SK-N-SH (cell line): ENCODE results near the gene TRIM47. TPM values are rescaled to one million over a fixed set of nuclear protein-coding genes. Genes with fewer than 3 reads are reported as not detected.

Source experiments
- CTCF ChIA-PET: fragments of 300-600, 350-600 bp; formaldehyde crosslinking; extraction: SDS; loops from one replicate; lab custom pipeline; 2021; lab: Yijun Ruan, JAX
- POLR2A ChIA-PET: fragments of 350-600 bp; sonication (Branson Sonifier 250); formaldehyde crosslinking; extraction: SDS; loops from one replicate; lab custom pipeline; 2020; ENCODE audit warnings: antibody characterized with exemption, inconsistent platforms; lab: Yijun Ruan, JAX
- DNase-seq: peaks from one replicate; pipeline ENCODE4 v3.0.0; 2012
- H2AFZ ChIP-seq: fragments of 200-600 bp; sonication (generic); 2 replicates; pipeline ENCODE4 v1.8.1; 2016; ENCODE audit warnings: antibody characterized with exemption, mild to moderate bottlenecking, low read depth
- H3F3A ChIP-seq: fragments of 200-600 bp; sonication (generic); replicated peaks from 2 replicates; pipeline ENCODE3; 2016; ENCODE audit warnings: antibody characterized with exemption, mild to moderate bottlenecking; ENCODE audit not compliant: insufficient read depth
- H3K27ac ChIP-seq, 2 experiments: fragments of 200-500 bp in 1 of 2; fragments of 200-600 bp in 1 of 2; sonication (Bioruptor generic) in 1 of 2; sonication (generic), shearing (Covaris generic) in 1 of 2; 2 replicates each; pipeline versions ENCODE4 v1.5.1 to v1.6.1; 2014 to 2016; ENCODE audit warnings: low read depth in 2 of 2, inconsistent platforms in 1 of 2, low read length in 1 of 2, mild to moderate bottlenecking in 1 of 2, mixed read lengths in 1 of 2
- H3K27me3 ChIP-seq: fragments of 200-600 bp; sonication (generic), shearing (Covaris generic); 2 replicates; pipeline ENCODE4 v1.6.1; 2016; ENCODE audit warnings: mixed run types; ENCODE audit not compliant: insufficient read depth
- H3K36me3 ChIP-seq, 2 experiments: fragments of 200-500 bp in 1 of 2; fragments of 200-600 bp in 1 of 2; sonication (Bioruptor generic) in 1 of 2; sonication (generic) in 1 of 2; replicated peaks in 1 of 2; 2 replicates each; pipeline versions ENCODE3 to v1.5.1; 2014 to 2016; ENCODE audit warnings: low read length in 1 of 2, mild to moderate bottlenecking in 1 of 2; ENCODE audit not compliant: insufficient read depth in 2 of 2, control insufficient read depth in 1 of 2
- H3K4me1 ChIP-seq, 2 experiments: fragments of 200-500 bp in 1 of 2; fragments of 200-600 bp in 1 of 2; sonication (Bioruptor generic) in 1 of 2; sonication (generic), shearing (Covaris generic) in 1 of 2; 2 replicates each; pipeline versions ENCODE4 v1.5.1 to v1.6.1; 2014 to 2016; ENCODE audit warnings: low read depth in 1 of 2, low read length in 1 of 2, mixed run types in 1 of 2; ENCODE audit not compliant: insufficient read depth in 2 of 2, control insufficient read depth in 1 of 2
- H3K4me2 ChIP-seq: fragments of 200-600 bp; sonication (generic), shearing (Covaris generic); 2 replicates; pipeline ENCODE4 v1.6.1; 2017; ENCODE audit warnings: mixed run types
- H3K4me3 ChIP-seq, 2 experiments: fragments of 200-500 bp in 1 of 2; fragments of 200-600 bp in 1 of 2; sonication (Bioruptor generic) in 1 of 2; sonication (generic), shearing (Covaris generic) in 1 of 2; 2 replicates each; pipeline versions ENCODE4 v1.5.1 to v1.8.1; 2014 to 2016; ENCODE audit warnings: low read depth in 2 of 2, inconsistent platforms in 1 of 2, low read length in 1 of 2, mild to moderate bottlenecking in 1 of 2, mixed read lengths in 1 of 2, moderate library complexity in 1 of 2
- H3K79me2 ChIP-seq: fragments of 200-600 bp; sonication (generic); 2 replicates; pipeline ENCODE4 v1.8.1; 2017; ENCODE audit warnings: mild to moderate bottlenecking; ENCODE audit not compliant: insufficient read depth
- H3K9ac ChIP-seq: fragments of 200-600 bp; sonication (generic); 2 replicates; pipeline ENCODE4 v1.6.1; 2017; ENCODE audit warnings: mixed run types
- H3K9me2 ChIP-seq: fragments of 200-600 bp; sonication (generic); 2 replicates; pipeline ENCODE4 v1.6.1; 2017; ENCODE audit warnings: mixed run types
- H3K9me3 ChIP-seq: fragments of 200-600 bp; sonication (generic); 2 replicates; pipeline ENCODE4 v1.6.1; 2017; ENCODE audit warnings: mixed run types, mild to moderate bottlenecking, moderate library complexity
- H4K20me1 ChIP-seq: fragments of 200-600 bp; sonication (generic); 2 replicates; pipeline ENCODE4 v1.6.1; 2017; ENCODE audit warnings: mild to moderate bottlenecking, mixed run types; ENCODE audit not compliant: insufficient read depth
- FOXJ3 ChIP-seq: sonication (generic); formaldehyde crosslinking; IDR thresholded peaks from 2 replicates; pipeline ENCODE4 v1.5.1; 2020; ENCODE audit warnings: mild to moderate bottlenecking, missing genetic modification reagents
- GABPA ChIP-seq: IDR thresholded peaks from 2 replicates; pipeline ENCODE4 v1.4.0; 2012; ENCODE audit warnings: low read depth, mild to moderate bottlenecking
- JUND ChIP-seq: IDR thresholded peaks from 2 replicates; pipeline ENCODE4 v1.4.0; 2012
- MXI1 ChIP-seq: IDR thresholded peaks from 2 replicates; pipeline ENCODE4 v1.6.1; 2012; ENCODE audit warnings: mild to moderate bottlenecking, low read depth, low read length, improper control_type of control experiment
- NFIC ChIP-seq: IDR thresholded peaks from 2 replicates; pipeline ENCODE4 v1.4.0; 2012; ENCODE audit warnings: borderline replicate concordance
- NRF1 ChIP-seq: IDR thresholded peaks from 2 replicates; pipeline ENCODE4 v1.6.1; 2012; ENCODE audit warnings: low read depth, mild to moderate bottlenecking, low read length
- POLR2AphosphoS5 ChIP-seq: IDR thresholded peaks from 2 replicates; pipeline ENCODE4 v1.6.1; 2012; ENCODE audit warnings: low read depth, low read length
- RAD21 ChIP-seq: IDR thresholded peaks from 2 replicates; pipeline ENCODE4 v1.6.1; 2012; ENCODE audit warnings: mild to moderate bottlenecking, low read length
- SMC3 ChIP-seq: IDR thresholded peaks from 2 replicates; pipeline ENCODE4 v1.6.1; 2012; ENCODE audit warnings: low read depth, low read length, improper control_type of control experiment
- TAF1 ChIP-seq: IDR thresholded peaks from 2 replicates; pipeline ENCODE4 v1.6.1; 2012; ENCODE audit warnings: low read depth, mild to moderate bottlenecking, low read length, moderate library complexity, borderline replicate concordance
- TCF12 ChIP-seq: IDR thresholded peaks from 2 replicates; pipeline ENCODE4 v1.4.0; 2012
- WGBS: methylation state at CpG from one replicate; pipeline ENCODE4 v1.1.6; 2017; ENCODE audit warnings: low lambda C conversion rate; 5-methylcytosine and 5-hydroxymethylcytosine counted together
- polyA plus RNA-seq, 3 experiments: library from polyadenylated mRNA; depleted of rRNA; stranded (reverse); fragments of >200 nt; gene quantifications; 2 replicates each; pipeline ENCODE4 v1.2.3, GENCODE V29; 2012
- TF ChIP-seq, protein P1 (sequence below): fragments of 200-600 bp; sonication (generic); IDR thresholded peaks from 2 replicates; pipeline ENCODE4 v1.6.1; 2017; ENCODE audit warnings: antibody characterized with exemption, mild to moderate bottlenecking, moderate library complexity
- TF ChIP-seq, protein P2 (sequence below): IDR thresholded peaks from 2 replicates; pipeline ENCODE4; 2012
- TF ChIP-seq, protein P3 (sequence below): IDR thresholded peaks from 2 replicates; pipeline ENCODE4 v1.4.0; 2012; ENCODE audit warnings: low read depth, borderline replicate concordance
- TF ChIP-seq, protein P4 (sequence below): fragments of 150-350 bp; IDR thresholded peaks from 2 replicates; pipeline ENCODE4 v1.6.1; 2017; ENCODE audit warnings: antibody characterized with exemption, low read length, low read depth, borderline replicate concordance
- TF ChIP-seq, protein P5 (sequence below): IDR thresholded peaks from 2 replicates; pipeline ENCODE4 v1.6.1; 2012; ENCODE audit warnings: mild to moderate bottlenecking, low read depth, low read length, moderate library complexity

Gene TRIM47
- polyA plus RNA-seq, 1 of the 3 experiments (the other 2 are of a cell fraction), result 5.1 TPM

DNA sequence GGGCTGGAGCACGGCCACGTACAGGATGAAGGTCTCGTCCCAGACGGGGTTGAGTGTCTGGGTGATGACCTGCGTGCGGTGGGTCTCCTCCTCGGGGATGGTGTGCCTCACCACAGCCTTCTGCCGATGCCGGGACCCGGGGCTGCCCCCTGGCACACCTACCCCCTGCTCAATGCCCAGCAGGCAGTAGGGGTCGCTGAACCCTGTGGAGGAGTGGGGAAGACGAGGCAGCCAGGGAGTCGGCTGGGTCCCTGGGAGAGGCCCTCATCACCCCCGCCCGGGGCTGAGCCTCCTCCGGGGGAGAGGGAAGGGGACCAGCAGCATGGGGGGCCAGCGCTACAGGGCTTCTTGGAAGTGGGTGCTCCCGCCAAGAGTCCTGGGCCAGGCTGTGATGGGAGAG lies 36.0 kb downstream of the TRIM47 start (continued):
- TF ChIP-seq, protein P1, sequence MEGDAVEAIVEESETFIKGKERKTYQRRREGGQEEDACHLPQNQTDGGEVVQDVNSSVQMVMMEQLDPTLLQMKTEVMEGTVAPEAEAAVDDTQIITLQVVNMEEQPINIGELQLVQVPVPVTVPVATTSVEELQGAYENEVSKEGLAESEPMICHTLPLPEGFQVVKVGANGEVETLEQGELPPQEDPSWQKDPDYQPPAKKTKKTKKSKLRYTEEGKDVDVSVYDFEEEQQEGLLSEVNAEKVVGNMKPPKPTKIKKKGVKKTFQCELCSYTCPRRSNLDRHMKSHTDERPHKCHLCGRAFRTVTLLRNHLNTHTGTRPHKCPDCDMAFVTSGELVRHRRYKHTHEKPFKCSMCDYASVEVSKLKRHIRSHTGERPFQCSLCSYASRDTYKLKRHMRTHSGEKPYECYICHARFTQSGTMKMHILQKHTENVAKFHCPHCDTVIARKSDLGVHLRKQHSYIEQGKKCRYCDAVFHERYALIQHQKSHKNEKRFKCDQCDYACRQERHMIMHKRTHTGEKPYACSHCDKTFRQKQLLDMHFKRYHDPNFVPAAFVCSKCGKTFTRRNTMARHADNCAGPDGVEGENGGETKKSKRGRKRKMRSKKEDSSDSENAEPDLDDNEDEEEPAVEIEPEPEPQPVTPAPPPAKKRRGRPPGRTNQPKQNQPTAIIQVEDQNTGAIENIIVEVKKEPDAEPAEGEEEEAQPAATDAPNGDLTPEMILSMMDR, result no peak
- TF ChIP-seq, protein P2, sequence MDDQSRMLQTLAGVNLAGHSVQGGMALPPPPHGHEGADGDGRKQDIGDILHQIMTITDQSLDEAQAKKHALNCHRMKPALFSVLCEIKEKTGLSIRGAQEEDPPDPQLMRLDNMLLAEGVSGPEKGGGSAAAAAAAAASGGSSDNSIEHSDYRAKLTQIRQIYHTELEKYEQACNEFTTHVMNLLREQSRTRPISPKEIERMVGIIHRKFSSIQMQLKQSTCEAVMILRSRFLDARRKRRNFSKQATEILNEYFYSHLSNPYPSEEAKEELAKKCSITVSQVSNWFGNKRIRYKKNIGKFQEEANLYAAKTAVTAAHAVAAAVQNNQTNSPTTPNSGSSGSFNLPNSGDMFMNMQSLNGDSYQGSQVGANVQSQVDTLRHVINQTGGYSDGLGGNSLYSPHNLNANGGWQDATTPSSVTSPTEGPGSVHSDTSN, result no peak
- TF ChIP-seq FOXJ3 (CRISPR knock-in tag), result no peak
- TF ChIP-seq POLR2AphosphoS5, result no peak
- TF ChIP-seq TAF1, result no peak

DNA sequence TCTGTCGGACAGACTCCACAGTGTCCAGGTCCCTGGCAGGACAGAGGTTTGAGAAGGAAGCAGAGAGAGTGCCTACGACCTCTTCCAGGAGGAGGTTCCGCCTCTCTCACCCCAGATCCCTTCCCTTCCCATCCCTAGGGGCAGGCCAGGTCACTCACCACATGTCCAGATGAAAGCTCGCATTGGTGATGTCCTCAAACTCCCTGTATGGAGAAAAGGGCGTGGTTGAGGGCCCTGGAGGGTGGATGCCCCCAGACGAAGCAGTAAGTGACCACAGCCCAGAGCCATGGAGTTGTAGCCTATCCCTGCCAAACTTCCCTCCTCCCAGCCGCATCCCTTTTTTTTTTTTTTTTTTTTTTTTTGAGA lies 37.6 kb downstream of the TRIM47 start:
- ChIA-PET POLR2A (no interaction called here), CTCF (interaction anchor here (0.7 to 16.5 kb wide), 4 partner anchors 2 to 58 kb away, joined by 3 to 326 read pairs (median 164); partner anchors contain the start of gene UNC13D)
- H3K27me3 ChIP-seq, result no peaks in the 10 kb centered on the region
- H3K79me2 ChIP-seq, result no peaks in the 10 kb centered on the region
- DNase-seq, result no peak
- 74% methylated on average over 7 of the region's 7 CpGs for WGBS
- no peak overlapping the region for H2AFZ ChIP-seq
- H3K4me1 ChIP-seq, result peaks cover 4 to 32% of the 10 kb centered on the region in 2 experiments; a peak in 3 of 4 replicates
- H3K4me2 ChIP-seq, result no peak overlapping the region
- H3K27ac ChIP-seq, result no peak overlapping the region
- H3K9me3 ChIP-seq, result no peaks in the 10 kb centered on the region
- H3K9ac ChIP-seq, result no peak overlapping the region
- H3F3A ChIP-seq, result no peaks in the 10 kb centered on the region
- no peaks in the 10 kb centered on the region for H3K9me2 ChIP-seq
- H3K4me3 ChIP-seq, result no peak overlapping the region
- no peaks in the 10 kb centered on the region for H4K20me1 ChIP-seq
- H3K36me3 ChIP-seq, result peaks cover 0 to 2% of the 10 kb centered on the region in 2 experiments
- TF ChIP-seq NRF1 (no peak), GABPA (no peak), TCF12 (no peak), MXI1 (no peak), JUND (no peak), SMC3 (no peak)

DNA sequence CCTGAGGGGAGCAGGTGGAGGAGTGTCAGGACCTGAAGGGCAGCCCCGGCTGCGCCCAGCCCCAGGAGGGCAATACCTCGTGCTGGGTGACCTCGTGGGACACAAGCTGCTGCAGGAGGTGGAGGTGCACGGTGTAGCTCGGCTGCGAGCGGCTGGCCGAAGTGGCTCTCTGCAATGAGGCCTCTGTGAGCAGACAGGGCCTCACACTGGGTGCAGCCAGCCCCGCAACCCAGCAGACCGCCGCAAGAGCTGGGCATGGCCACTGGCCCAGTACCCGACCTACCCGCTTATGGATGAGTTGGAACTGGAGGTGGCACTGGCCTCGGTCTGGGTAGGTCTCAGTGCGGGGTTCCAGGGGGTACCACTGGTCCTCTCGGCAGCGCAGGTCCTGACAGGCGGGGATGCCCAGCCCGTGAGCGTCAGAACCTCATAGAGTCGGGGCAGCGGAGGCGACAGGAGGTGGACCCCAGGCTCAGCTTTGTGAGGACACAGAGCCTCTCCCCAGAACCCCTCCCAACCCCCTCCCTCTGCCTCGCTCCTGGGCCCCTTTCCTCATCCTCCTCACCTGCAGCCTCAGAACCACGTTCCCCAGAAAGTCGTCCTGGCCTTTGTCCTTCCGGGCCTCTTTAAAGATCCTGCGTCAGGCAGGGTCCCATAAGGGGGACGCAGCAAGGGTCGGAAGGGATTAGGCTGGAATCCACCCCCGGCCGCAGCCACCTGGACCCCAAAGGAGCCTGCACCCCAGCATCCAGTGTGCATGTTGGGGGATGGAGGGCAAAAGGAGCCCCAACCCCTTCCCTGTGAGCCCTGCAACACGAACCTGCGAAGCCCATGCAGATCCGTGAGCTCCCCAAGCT lies 38.2 kb downstream of the TRIM47 start:
- H3K9ac ChIP-seq, result no peak overlapping the region
- CTCF ChIA-PET, result interaction anchor here (0.7 to 16.5 kb wide), 4 partner anchors 3 to 57 kb away, joined by 3 to 326 read pairs (median 164); partner anchors contain the start of gene UNC13D
- DNase-seq, result no peak
- H2AFZ ChIP-seq, result no peak overlapping the region
- H3K27me3 ChIP-seq, result no peaks in the 10 kb centered on the region
- H3K36me3 ChIP-seq, result no peaks in the 10 kb centered on the region
- H3K27ac ChIP-seq, result no peak overlapping the region
- no peaks in the 10 kb centered on the region for H4K20me1 ChIP-seq
- no peak overlapping the region for H3K4me3 ChIP-seq
- no peaks in the 10 kb centered on the region for H3K9me2 ChIP-seq
- H3F3A ChIP-seq, result no peaks in the 10 kb centered on the region
- POLR2A ChIA-PET, result no interaction called here
- no peaks in the 10 kb centered on the region for H3K79me2 ChIP-seq
- H3K4me1 ChIP-seq, result peaks cover 4 to 26% of the 10 kb centered on the region in 2 experiments; a peak in 2 of 4 replicates
- no peaks in the 10 kb centered on the region for H3K9me3 ChIP-seq
- WGBS, result 90% methylated on average over 29 of the region's 36 CpGs
- no peak overlapping the region for H3K4me2 ChIP-seq
- TF ChIP-seq NFIC, result no peak
- TF ChIP-seq, protein P3, sequence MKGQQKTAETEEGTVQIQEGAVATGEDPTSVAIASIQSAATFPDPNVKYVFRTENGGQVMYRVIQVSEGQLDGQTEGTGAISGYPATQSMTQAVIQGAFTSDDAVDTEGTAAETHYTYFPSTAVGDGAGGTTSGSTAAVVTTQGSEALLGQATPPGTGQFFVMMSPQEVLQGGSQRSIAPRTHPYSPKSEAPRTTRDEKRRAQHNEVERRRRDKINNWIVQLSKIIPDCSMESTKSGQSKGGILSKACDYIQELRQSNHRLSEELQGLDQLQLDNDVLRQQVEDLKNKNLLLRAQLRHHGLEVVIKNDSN, result no peak
- TF ChIP-seq, protein P4, sequence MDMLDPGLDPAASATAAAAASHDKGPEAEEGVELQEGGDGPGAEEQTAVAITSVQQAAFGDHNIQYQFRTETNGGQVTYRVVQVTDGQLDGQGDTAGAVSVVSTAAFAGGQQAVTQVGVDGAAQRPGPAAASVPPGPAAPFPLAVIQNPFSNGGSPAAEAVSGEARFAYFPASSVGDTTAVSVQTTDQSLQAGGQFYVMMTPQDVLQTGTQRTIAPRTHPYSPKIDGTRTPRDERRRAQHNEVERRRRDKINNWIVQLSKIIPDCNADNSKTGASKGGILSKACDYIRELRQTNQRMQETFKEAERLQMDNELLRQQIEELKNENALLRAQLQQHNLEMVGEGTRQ, result no peak
- TF ChIP-seq, protein P5, sequence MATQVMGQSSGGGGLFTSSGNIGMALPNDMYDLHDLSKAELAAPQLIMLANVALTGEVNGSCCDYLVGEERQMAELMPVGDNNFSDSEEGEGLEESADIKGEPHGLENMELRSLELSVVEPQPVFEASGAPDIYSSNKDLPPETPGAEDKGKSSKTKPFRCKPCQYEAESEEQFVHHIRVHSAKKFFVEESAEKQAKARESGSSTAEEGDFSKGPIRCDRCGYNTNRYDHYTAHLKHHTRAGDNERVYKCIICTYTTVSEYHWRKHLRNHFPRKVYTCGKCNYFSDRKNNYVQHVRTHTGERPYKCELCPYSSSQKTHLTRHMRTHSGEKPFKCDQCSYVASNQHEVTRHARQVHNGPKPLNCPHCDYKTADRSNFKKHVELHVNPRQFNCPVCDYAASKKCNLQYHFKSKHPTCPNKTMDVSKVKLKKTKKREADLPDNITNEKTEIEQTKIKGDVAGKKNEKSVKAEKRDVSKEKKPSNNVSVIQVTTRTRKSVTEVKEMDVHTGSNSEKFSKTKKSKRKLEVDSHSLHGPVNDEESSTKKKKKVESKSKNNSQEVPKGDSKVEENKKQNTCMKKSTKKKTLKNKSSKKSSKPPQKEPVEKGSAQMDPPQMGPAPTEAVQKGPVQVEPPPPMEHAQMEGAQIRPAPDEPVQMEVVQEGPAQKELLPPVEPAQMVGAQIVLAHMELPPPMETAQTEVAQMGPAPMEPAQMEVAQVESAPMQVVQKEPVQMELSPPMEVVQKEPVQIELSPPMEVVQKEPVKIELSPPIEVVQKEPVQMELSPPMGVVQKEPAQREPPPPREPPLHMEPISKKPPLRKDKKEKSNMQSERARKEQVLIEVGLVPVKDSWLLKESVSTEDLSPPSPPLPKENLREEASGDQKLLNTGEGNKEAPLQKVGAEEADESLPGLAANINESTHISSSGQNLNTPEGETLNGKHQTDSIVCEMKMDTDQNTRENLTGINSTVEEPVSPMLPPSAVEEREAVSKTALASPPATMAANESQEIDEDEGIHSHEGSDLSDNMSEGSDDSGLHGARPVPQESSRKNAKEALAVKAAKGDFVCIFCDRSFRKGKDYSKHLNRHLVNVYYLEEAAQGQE, result no peak
- TF ChIP-seq RAD21, result no peak
- no peak for TF ChIP-seq MXI1
- no peak for TF ChIP-seq FOXJ3 (CRISPR knock-in tag)
